ENCODE data around the gene NECAB3. TPM values are rescaled to one million over a fixed set of nuclear protein-coding genes. Genes with fewer than 3 reads are reported as not detected.
A peak's percentile ranks its signal among the peaks of the same experiment; 100 is the strongest.

NECAB3 gene
- total RNA-seq, result 22.0 and 23.8 TPM in 2 replicates

- peak within 1 kb of the TSS; percentile 81 for H3K4me3 ChIP-seq (ENCODE audit: low read depth, low read length)
- TF ChIP-seq, protein P1, sequence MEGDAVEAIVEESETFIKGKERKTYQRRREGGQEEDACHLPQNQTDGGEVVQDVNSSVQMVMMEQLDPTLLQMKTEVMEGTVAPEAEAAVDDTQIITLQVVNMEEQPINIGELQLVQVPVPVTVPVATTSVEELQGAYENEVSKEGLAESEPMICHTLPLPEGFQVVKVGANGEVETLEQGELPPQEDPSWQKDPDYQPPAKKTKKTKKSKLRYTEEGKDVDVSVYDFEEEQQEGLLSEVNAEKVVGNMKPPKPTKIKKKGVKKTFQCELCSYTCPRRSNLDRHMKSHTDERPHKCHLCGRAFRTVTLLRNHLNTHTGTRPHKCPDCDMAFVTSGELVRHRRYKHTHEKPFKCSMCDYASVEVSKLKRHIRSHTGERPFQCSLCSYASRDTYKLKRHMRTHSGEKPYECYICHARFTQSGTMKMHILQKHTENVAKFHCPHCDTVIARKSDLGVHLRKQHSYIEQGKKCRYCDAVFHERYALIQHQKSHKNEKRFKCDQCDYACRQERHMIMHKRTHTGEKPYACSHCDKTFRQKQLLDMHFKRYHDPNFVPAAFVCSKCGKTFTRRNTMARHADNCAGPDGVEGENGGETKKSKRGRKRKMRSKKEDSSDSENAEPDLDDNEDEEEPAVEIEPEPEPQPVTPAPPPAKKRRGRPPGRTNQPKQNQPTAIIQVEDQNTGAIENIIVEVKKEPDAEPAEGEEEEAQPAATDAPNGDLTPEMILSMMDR (IDR thresholded peaks at IDR 0.05; ENCODE audit: insufficient read depth, low read depth, low read length), result no peak
- DNase-seq (ENCODE audit: low read depth), result peak; percentile 80
Observed at GRCh38 chr20:33674294-33675135, at the start of gene NECAB3. Gene NECAB3 (minus strand): TSS chr20:33674428. CDS start chr20:33674352, 76 bp downstream.

GRCh38 chr20:33721391-33722140 is 47.3 kb upstream of the NECAB3 start:
- TF ChIP-seq, protein P1 (IDR thresholded peaks at IDR 0.05; ENCODE audit: insufficient read depth, low read depth, low read length), result no peak
- H3K4me3 ChIP-seq (ENCODE audit: low read depth, low read length), result no peak overlapping the region
- DNase-seq (ENCODE audit: low read depth), result no peak

DNA sequence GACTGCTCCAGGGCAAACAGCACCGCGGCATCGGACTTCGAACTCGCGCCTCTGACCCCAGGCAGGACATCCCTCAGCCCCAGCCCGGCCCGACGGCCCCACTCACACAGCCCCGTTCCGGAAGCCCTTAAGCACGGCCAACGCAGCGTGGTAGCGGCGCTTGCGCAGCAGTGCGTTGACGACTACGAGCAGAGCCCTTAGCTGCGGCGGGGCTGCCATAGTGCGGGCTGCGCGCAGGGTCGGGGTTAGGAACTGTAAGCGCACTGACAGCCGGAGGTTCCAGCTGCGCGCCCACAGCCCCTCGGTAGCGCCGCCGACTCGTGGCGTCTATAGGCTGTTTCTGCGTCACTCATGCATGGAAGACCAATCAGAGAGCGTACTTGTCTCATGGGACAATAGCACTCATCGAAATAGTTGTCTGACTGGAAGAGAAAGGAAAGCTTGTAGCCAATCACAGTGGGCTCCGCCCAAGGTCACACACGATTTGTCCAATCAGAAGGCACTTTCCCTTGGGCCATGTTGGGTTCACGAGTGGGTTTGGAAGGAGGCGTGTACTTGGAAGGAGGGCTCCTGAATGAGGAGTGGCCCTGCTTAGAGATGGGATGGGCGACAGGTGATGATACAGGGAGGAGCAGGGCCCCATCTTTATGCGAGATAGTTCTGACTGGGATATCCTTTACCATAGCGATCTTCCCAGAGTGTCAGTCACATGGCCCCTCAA is 45.9 kb upstream of the NECAB3 start, which contains the start of gene PXMP4:
PXMP4 (minus strand) TSS at position 322 of the 721 bp plus-strand sequence; CDS start at position 219, 103 bp downstream.
- DNase-seq (ENCODE audit: low read depth), result peak; percentile 98
- TF ChIP-seq, protein P1 (IDR thresholded peaks at IDR 0.05; ENCODE audit: insufficient read depth, low read depth, low read length), result no peak
- peak within 1 kb of the TSS; percentile 80 for H3K4me3 ChIP-seq (ENCODE audit: low read depth, low read length)

- TF ChIP-seq, protein P1 (IDR thresholded peaks at IDR 0.05; ENCODE audit: insufficient read depth, low read depth, low read length), result no peak
- H3K4me3 ChIP-seq (ENCODE audit: low read depth, low read length), result peak overlapping the region; percentile 80
- no peak for DNase-seq (ENCODE audit: low read depth)
Observed at GRCh38 chr20:33719277-33719988, 45.2 kb upstream of the NECAB3 start.

GRCh38 chr20:33716498-33716897 is 42.3 kb upstream of the NECAB3 start:
- H3K4me3 ChIP-seq (ENCODE audit: low read depth, low read length), result no peak overlapping the region
- no peak for DNase-seq (ENCODE audit: low read depth)
- TF ChIP-seq, protein P1 (IDR thresholded peaks at IDR 0.05; ENCODE audit: insufficient read depth, low read depth, low read length), result no peak

DNA sequence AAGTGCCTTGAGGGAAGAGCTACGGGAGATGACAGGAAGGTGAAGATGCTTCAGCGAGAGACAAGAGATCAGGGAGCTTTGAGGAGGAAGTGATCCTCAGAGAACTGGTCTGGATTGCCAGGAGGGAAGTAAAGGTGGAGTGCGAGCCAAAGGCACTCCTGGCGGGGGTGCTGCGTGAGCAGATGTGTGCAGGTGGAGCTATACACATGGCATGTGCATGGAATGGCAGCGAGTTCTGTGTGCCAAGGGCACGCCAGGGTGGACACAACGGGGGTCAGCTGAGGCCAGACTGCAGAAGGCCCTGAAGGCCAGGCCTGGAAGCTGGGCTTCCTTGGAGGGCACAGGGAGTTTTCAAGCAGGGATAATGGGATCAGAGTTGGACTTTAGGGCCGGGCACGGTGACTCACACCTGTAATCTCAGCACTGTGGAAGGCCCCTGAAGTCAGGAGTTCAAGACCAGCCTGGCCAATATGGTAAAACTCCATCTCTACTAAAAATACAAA is 39.7 kb upstream of the NECAB3 start:
- H3K4me3 ChIP-seq (ENCODE audit: low read depth, low read length), result no peak overlapping the region
- DNase-seq (ENCODE audit: low read depth), result no peak
- TF ChIP-seq, protein P1 (IDR thresholded peaks at IDR 0.05; ENCODE audit: insufficient read depth, low read depth, low read length), result no peak

All from fibroblast of villous mesenchyme (primary cell).